ENCODE data around the gene ANKRD50.
A peak's percentile ranks its signal among the peaks of the same experiment; 100 is the strongest.

DNA sequence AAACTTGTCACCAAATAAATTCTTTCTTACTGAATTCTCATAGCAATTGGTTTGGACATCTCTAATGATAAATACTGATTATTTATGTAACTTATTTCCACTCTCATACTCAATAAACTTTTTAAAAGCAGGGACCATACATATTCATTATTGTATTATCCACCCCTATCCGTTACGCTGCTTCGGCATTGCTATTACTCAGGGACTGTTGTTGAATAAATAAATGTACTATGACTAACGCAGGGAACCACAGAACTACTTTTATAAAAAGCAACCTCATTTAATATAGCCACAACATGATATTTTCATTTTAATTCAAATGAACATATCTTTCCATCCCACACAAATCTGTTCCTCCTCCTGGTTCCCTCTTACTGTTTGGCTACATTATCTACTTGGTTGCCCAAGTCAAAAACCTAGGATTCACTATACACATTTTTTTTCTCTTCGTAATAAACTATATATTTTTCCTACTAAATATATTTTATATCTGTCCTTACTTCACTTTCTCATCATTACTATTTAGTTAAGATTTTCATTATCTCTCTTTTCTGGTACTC is 14.9 kb upstream of the ANKRD50 start:
- no peak for TF ChIP-seq POLR2A (IDR thresholded peaks at IDR 0.05; ENCODE audit: low read depth, low read length)
- TF ChIP-seq, protein P1, sequence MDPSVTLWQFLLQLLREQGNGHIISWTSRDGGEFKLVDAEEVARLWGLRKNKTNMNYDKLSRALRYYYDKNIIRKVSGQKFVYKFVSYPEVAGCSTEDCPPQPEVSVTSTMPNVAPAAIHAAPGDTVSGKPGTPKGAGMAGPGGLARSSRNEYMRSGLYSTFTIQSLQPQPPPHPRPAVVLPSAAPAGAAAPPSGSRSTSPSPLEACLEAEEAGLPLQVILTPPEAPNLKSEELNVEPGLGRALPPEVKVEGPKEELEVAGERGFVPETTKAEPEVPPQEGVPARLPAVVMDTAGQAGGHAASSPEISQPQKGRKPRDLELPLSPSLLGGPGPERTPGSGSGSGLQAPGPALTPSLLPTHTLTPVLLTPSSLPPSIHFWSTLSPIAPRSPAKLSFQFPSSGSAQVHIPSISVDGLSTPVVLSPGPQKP (IDR thresholded peaks at IDR 0.05; ENCODE audit: borderline replicate concordance, low read depth, low read length): no peak
- TF ChIP-seq, protein P2, sequence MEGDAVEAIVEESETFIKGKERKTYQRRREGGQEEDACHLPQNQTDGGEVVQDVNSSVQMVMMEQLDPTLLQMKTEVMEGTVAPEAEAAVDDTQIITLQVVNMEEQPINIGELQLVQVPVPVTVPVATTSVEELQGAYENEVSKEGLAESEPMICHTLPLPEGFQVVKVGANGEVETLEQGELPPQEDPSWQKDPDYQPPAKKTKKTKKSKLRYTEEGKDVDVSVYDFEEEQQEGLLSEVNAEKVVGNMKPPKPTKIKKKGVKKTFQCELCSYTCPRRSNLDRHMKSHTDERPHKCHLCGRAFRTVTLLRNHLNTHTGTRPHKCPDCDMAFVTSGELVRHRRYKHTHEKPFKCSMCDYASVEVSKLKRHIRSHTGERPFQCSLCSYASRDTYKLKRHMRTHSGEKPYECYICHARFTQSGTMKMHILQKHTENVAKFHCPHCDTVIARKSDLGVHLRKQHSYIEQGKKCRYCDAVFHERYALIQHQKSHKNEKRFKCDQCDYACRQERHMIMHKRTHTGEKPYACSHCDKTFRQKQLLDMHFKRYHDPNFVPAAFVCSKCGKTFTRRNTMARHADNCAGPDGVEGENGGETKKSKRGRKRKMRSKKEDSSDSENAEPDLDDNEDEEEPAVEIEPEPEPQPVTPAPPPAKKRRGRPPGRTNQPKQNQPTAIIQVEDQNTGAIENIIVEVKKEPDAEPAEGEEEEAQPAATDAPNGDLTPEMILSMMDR (conservative IDR thresholded peaks at IDR 0.05; ENCODE audit: low read depth, low read length): no peak
- TF ChIP-seq RFX5 (IDR thresholded peaks at IDR 0.05; ENCODE audit: low read depth, low read length): no peak
- TF ChIP-seq FOS (IDR thresholded peaks at IDR 0.05; ENCODE audit: low read depth, low read length): 0 out of 2 replicates have a peak, but pooled peaks have one; percentile 18
- no peak for TF ChIP-seq NFE2L2 (IDR thresholded peaks at IDR 0.05; ENCODE audit: low read depth, low read length)
- no peak for TF ChIP-seq MXI1 (IDR thresholded peaks at IDR 0.05; ENCODE audit: borderline replicate concordance, low read depth, low read length)

All from IMR-90 (cell line).